Suprapubic skin (tissue), 4 donors: ENCODE results near the gene PLAAT5.

Source experiments
- EP300 ChIP-seq: sonication (generic); formaldehyde crosslinking; IDR thresholded peaks from one replicate; pipeline ENCODE4 v1.6.1; 2017; ENCODE audit warnings: antibody characterized with exemption
- POLR2A ChIP-seq, 2 donors: fragments of 450-650 bp; IDR thresholded peaks; one replicate each; pipeline ENCODE4 v1.6.1; 2017; ENCODE audit warnings: antibody characterized with exemption in 2 of 2, mild to moderate bottlenecking in 2 of 2, moderate library complexity in 2 of 2
- POLR2AphosphoS5 ChIP-seq, 3 donors: sonication (generic); formaldehyde crosslinking; IDR thresholded peaks; one replicate each; pipeline ENCODE4 v1.6.1; 2017; ENCODE audit warnings: antibody characterized with exemption in 3 of 3
- TF ChIP-seq, protein P1 (sequence below), 2 donors: fragments of 200-600 bp in 1 of 2; fragments of 450-650 bp in 1 of 2; sonication (generic) in 1 of 2; IDR thresholded peaks; one replicate each; pipeline ENCODE4 v1.5.1; 2016 to 2019; ENCODE audit warnings: antibody characterized with exemption in 2 of 2, mild to moderate bottlenecking in 1 of 2, moderate library complexity in 1 of 2

DNA sequence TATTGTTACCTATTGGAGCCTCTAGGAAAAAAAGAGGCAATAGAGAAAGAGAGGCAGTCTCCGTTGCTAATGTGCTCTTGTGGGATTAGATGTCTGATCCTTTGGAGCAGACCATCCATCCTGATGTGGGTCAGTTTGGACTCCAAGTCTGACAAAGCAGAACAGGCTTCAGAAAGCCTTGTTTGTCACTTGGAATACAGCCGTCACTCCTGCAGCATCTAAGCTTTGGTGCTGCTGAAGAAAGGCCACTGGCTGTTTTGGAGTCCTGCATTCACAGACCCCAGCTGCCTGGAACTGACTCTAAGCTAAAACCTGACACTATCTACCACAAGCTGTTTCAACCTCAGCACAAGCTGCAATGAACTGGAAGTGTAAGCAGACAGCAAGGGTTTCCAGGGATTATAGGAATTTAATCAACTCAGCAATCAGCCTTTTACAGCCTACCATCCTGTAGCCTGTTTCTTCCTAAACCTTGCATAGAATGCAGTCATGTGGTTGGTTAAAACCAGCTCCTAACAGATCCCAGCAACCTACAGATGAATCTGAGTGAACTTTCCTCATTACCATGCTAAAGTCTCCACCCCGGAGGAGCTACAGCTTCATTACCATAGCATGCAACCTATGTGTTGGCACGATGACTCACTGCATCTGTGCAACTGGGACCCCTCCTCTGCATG, 42.0 kb upstream of the PLAAT5 start:
- TF ChIP-seq, protein P1, sequence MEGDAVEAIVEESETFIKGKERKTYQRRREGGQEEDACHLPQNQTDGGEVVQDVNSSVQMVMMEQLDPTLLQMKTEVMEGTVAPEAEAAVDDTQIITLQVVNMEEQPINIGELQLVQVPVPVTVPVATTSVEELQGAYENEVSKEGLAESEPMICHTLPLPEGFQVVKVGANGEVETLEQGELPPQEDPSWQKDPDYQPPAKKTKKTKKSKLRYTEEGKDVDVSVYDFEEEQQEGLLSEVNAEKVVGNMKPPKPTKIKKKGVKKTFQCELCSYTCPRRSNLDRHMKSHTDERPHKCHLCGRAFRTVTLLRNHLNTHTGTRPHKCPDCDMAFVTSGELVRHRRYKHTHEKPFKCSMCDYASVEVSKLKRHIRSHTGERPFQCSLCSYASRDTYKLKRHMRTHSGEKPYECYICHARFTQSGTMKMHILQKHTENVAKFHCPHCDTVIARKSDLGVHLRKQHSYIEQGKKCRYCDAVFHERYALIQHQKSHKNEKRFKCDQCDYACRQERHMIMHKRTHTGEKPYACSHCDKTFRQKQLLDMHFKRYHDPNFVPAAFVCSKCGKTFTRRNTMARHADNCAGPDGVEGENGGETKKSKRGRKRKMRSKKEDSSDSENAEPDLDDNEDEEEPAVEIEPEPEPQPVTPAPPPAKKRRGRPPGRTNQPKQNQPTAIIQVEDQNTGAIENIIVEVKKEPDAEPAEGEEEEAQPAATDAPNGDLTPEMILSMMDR (IDR thresholded peaks at IDR 0.05) = no peak
- no peak for TF ChIP-seq POLR2A (IDR thresholded peaks at IDR 0.05)
- no peak for TF ChIP-seq EP300
- TF ChIP-seq POLR2AphosphoS5 (IDR thresholded peaks at IDR 0.05) = no peak
